Gastroesophageal sphincter (tissue), 3 donors: ENCODE measurements around the gene ATG14.

Experiments
- CTCF ChIP-seq, 4 experiments: fragments of 200-600 bp in 2 of 4; fragments of 450-650 bp in 2 of 4; sonication (generic) in 1 of 4; IDR thresholded peaks; one replicate each; pipeline ENCODE4 v1.5.1; 2017 to 2019; ENCODE audit warnings: antibody characterized with exemption in 4 of 4, mild to moderate bottlenecking in 2 of 4, moderate library complexity in 2 of 4
- POLR2AphosphoS5 ChIP-seq: sonication (generic); formaldehyde crosslinking; IDR thresholded peaks from one replicate; pipeline ENCODE4 v1.6.1; 2017; ENCODE audit warnings: antibody characterized with exemption

- TF ChIP-seq CTCF (IDR thresholded peaks at IDR 0.05) = no peak
- no peak for TF ChIP-seq POLR2AphosphoS5
These were observed 6.3 kb upstream of the ATG14 start for GRCh38 chr14:55417955-55418354.
